ENCODE results near the gene TBXAS1.

Gene TBXAS1

DNA sequence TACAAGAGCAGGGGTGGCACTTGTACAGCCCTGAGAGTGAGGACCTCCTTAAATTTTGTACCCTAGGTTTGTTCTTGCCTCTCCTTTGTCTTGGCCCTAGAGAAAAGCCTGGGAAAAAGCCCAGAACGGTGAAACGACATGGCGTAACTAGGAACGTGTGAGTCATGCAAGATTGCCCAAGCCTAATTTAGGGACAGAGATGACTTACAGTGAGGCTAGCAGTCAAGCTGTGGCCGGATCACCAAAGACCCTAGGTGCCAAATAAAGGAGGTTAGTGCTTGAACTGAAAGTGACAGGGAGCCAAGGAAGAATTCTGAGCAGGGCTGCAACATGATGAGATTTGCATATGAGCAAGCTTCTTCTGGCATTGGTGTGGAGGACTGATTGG is 25.1 kb downstream of the TBXAS1 start:
- H3K4me3 ChIP-seq, result no peak overlapping the region
- H3K27ac ChIP-seq, result no peak overlapping the region
- H3K9ac ChIP-seq (ENCODE audit: insufficient read length), result no peak overlapping the region
- H3K9me3 ChIP-seq (ENCODE audit: low read depth, low read length), result no peaks in the 10 kb centered on the region
- no peak for DNase-seq (ENCODE audit: low read depth, low spot score)
- H3K36me3 ChIP-seq (ENCODE audit: insufficient read depth, low read length), result no peaks in the 10 kb centered on the region
- TF ChIP-seq FOXP2 (optimal IDR thresholded peaks at IDR 0.05; ENCODE audit: control extremely low read depth, extremely low read length, insufficient read depth) (no peak), EZH2 (IDR thresholded peaks at IDR 0.05) (no peak), POLR2AphosphoS5 (IDR thresholded peaks at IDR 0.05; ENCODE audit: borderline replicate concordance, low read depth, low read length) (no peak)

DNA sequence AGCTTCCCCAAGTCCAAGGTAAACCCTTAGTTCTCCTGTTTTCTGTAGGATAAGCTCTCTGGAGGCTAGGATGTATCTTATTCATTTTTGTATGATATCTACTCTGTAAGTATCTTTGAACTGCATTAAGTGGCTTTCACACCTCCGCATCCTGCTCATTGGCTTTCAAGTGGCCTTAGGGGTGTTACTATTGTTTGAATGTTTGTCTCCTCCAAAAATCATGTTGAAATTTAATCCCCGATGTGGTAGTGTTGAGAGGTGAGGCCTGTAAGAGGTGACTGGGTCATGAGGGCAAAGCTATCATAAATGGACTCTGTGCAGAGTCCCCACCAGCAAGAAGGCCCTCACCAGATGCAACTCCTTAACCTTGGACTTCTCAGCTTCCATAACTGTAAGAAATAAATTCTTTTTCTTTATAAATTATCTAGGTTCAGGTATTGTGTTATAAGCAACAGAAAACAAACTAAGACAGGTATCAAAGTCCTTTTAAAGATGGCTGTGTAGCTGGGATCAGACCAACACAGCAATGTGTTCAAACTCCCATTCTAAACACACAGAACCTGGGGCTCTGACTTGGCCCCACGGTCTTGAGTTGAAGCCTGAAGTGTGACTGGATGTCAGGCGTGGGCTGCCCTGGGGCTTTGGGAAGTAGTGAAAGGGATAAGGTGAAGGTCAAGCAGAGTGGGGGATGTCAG is 25.9 kb downstream of the TBXAS1 start:
- H3K27ac ChIP-seq, result no peak overlapping the region
- no peaks in the 10 kb centered on the region for H3K36me3 ChIP-seq (ENCODE audit: insufficient read depth, low read length)
- H3K9me3 ChIP-seq (ENCODE audit: low read depth, low read length), result no peaks in the 10 kb centered on the region
- TF ChIP-seq POLR2AphosphoS5 (IDR thresholded peaks at IDR 0.05; ENCODE audit: borderline replicate concordance, low read depth, low read length), result no peak
- TF ChIP-seq EZH2 (IDR thresholded peaks at IDR 0.05), result no peak
- no peak for TF ChIP-seq FOXP2 (optimal IDR thresholded peaks at IDR 0.05; ENCODE audit: control extremely low read depth, extremely low read length, insufficient read depth)
- no peak for DNase-seq (ENCODE audit: low read depth, low spot score)
- no peak overlapping the region for H3K4me3 ChIP-seq
- no peak overlapping the region for H3K9ac ChIP-seq (ENCODE audit: insufficient read length)

DNA sequence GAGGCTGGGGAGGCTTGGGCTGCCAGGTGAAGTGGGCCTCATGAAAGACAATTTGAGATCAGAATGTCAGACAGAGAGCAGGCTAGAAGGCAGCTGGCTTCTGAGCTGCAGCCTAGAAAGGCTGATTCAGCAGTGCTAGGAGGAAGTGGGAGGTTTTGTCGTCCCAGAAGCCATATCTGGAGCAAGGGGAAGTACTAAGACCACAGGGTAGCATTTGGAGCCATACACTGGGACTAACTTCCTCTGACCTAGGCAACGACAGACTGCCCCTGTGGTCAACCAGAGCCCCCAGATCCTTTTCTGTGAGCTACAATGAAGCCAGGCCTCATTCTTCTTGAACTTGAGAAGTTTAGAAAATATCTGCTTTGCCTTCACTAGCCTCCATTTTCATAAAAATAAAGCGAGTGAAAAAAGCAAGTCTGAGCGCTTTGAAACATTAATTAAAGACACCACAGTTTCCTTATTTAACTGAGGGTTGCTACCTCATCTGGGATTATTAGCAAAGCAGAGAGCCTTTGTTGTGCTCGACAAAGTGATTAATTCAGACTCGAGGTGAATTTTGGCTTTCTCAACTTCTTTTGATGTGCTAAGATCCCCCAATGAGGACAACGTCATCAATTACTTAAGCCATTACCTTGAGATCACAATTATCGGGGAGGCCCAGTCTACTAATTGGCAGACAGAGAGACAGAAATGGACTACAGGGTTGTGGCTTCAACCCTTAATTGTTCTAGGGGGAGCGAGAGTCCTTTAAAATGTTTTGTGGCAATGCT is 26.6 kb downstream of the TBXAS1 start:
- DNase-seq (ENCODE audit: low read depth, low spot score), result no peak
- Histone ChIP-seq H3K36me3 (ENCODE audit: insufficient read depth, low read length) (no peaks in the 10 kb centered on the region), H3K4me3 (no peak overlapping the region), H3K9ac (ENCODE audit: insufficient read length) (no peak overlapping the region), H3K27ac (no peak overlapping the region), H3K9me3 (ENCODE audit: low read depth, low read length) (no peaks in the 10 kb centered on the region)
- TF ChIP-seq POLR2AphosphoS5 (IDR thresholded peaks at IDR 0.05; ENCODE audit: borderline replicate concordance, low read depth, low read length), result no peak
- no peak for TF ChIP-seq EZH2 (IDR thresholded peaks at IDR 0.05)
- TF ChIP-seq FOXP2 (optimal IDR thresholded peaks at IDR 0.05; ENCODE audit: control extremely low read depth, extremely low read length, insufficient read depth), result no peak

DNA sequence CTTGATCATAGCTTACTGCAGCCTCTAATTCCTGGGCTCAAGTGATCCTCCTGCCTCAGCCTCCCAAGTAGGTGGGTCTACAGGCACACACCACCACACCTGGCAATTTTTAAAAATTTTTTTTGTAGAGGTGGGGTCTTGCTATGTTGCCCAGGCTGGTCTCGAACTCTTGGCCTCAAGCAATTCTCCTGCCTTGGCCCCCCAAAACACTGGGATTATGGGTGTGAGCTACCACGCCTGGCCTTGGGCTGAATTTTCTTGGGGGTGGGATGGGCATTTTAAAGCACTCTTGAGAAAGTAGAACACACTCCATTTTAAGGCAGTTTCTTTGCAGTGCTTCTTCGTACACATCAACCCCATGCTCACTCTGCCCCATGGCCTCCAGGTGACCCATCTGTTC is 28.7 kb downstream of the TBXAS1 start:
- no peak overlapping the region for H3K27ac ChIP-seq
- H3K36me3 ChIP-seq (ENCODE audit: insufficient read depth, low read length), result no peaks in the 10 kb centered on the region
- no peak overlapping the region for H3K4me3 ChIP-seq
- DNase-seq (ENCODE audit: low read depth, low spot score), result no peak
- H3K9ac ChIP-seq (ENCODE audit: insufficient read length), result no peak overlapping the region
- H3K9me3 ChIP-seq (ENCODE audit: low read depth, low read length), result no peaks in the 10 kb centered on the region
- TF ChIP-seq EZH2 (IDR thresholded peaks at IDR 0.05) (no peak), FOXP2 (optimal IDR thresholded peaks at IDR 0.05; ENCODE audit: control extremely low read depth, extremely low read length, insufficient read depth) (no peak), POLR2AphosphoS5 (IDR thresholded peaks at IDR 0.05; ENCODE audit: borderline replicate concordance, low read depth, low read length) (no peak)

DNA sequence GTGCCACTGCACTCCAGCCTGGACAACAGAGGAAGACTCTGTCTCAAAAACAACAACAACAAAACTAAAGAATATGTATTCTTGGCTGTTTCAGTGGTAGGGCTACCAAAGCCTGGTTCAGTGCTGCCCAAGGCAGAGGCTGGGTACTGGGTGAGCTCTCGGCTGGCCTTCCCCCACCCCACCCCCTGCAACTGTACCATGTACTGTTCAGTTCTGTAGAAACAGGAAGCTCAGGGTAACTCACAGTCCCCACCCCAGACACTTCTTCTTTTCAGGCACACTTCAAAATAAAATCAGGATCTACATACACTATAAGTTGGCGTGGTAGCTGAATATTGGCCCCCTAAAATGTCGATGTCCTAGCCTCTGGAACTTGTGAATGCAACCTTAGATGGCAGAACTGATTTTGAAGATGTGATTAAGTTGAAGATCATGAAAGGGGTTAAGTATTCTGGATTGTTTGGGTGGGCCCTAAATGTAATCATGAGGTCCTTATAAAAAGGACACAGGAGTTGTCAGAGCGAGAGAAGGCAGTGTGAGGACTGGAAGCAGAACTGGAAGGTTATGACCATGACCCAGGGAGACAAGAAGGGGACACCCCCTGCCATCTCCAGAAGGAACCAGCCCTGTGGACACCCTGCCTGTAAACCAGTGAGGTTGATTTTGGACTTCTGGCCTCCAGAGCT is 31.2 kb downstream of the TBXAS1 start:
- Histone ChIP-seq H3K27ac (no peak overlapping the region), H3K4me3 (no peak overlapping the region), H3K9me3 (ENCODE audit: low read depth, low read length) (no peaks in the 10 kb centered on the region; the same call in 1 of the 2 replicates), H3K9ac (ENCODE audit: insufficient read length) (no peak overlapping the region), H3K36me3 (ENCODE audit: insufficient read depth, low read length) (no peaks in the 10 kb centered on the region)
- no peak for DNase-seq (ENCODE audit: low read depth, low spot score)
- TF ChIP-seq POLR2AphosphoS5 (IDR thresholded peaks at IDR 0.05; ENCODE audit: borderline replicate concordance, low read depth, low read length), result no peak
- no peak for TF ChIP-seq FOXP2 (optimal IDR thresholded peaks at IDR 0.05; ENCODE audit: control extremely low read depth, extremely low read length, insufficient read depth)
- TF ChIP-seq EZH2 (IDR thresholded peaks at IDR 0.05), result no peak

DNA sequence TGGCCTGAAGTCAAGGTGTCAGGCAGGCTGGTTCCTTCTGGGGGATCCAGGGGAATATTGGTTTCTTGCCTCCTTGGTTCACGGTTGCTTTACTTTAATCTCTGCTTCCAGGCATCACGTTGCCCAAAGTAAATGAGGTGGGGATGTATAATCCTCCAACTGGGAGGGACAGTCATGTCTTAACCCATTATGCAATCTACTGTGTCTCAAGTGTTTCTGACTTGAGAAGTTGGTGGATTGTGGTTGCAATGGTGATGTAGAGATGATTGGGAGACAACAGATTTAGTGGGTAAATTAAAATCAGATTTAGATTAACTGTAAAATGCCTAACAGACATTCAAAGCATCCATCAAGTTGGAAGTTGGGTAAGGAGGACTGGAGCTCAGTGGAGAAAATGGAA is 32.7 kb downstream of the TBXAS1 start:
- Histone ChIP-seq H3K36me3 (ENCODE audit: insufficient read depth, low read length) (no peaks in the 10 kb centered on the region), H3K27ac (no peak overlapping the region), H3K4me3 (no peak overlapping the region), H3K9me3 (ENCODE audit: low read depth, low read length) (no peaks in the 10 kb centered on the region; the same call in 1 of the 2 replicates), H3K9ac (ENCODE audit: insufficient read length) (no peak overlapping the region)
- TF ChIP-seq FOXP2 (optimal IDR thresholded peaks at IDR 0.05; ENCODE audit: control extremely low read depth, extremely low read length, insufficient read depth), result no peak
- TF ChIP-seq POLR2AphosphoS5 (IDR thresholded peaks at IDR 0.05; ENCODE audit: borderline replicate concordance, low read depth, low read length), result no peak
- no peak for TF ChIP-seq EZH2 (IDR thresholded peaks at IDR 0.05)
- no peak for DNase-seq (ENCODE audit: low read depth, low spot score)

DNA sequence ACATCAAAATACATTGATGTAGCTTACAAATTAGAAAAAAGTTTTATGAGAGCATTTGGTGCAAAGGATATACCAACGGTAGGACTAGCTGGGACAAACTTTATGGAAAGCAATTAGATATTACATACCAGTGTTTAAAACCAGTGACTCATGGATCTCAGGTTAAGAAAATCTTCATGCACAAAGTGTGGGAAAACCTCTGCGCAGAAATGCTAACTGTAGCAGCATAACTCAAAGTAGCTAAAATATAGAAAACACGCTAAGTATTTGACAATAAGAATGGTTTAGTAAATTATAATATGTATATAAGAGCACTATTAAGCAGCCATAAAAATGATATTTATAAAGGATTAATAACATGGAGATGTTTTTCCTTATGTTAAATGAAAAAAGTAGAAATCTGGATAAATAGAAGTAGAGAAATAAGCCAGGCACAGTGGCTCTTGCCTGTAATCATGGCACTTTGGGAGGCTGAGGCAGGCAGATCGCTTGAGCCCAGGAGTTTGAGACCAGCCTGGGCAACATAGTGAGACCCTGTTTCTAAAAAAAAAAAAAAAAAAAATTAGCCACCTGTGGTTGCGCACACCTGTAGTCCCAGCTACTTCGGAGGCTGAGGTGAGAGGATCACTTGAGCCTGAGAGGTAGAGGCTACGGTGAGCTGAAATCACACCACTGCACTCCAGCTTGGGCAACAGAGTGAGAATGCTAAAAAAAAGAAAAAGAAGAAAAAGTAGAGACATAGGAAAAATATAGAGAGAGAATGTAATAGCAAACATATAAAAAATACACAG is 37.2 kb downstream of the TBXAS1 start:
- TF ChIP-seq FOXP2 (optimal IDR thresholded peaks at IDR 0.05; ENCODE audit: control extremely low read depth, extremely low read length, insufficient read depth) (no peak), EZH2 (IDR thresholded peaks at IDR 0.05) (no peak), POLR2AphosphoS5 (IDR thresholded peaks at IDR 0.05; ENCODE audit: borderline replicate concordance, low read depth, low read length) (no peak)
- H3K4me3 ChIP-seq, result no peak overlapping the region
- no peak overlapping the region for H3K9ac ChIP-seq (ENCODE audit: insufficient read length)
- H3K27ac ChIP-seq, result no peak overlapping the region
- no peaks in the 10 kb centered on the region for H3K36me3 ChIP-seq (ENCODE audit: insufficient read depth, low read length)
- no peak for DNase-seq (ENCODE audit: low read depth, low spot score)
- H3K9me3 ChIP-seq (ENCODE audit: low read depth, low read length), result no peaks in the 10 kb centered on the region; the same call in 1 of the 2 replicates

Data from SK-N-MC (cell line).